HEK293 (cell line): ENCODE measurements around the gene CFAP157.

Experiments
- BCL11A ChIP-seq: fragments of 450-650 bp; formaldehyde crosslinking; IDR thresholded peaks from 2 replicates; pipeline ENCODE4 v1.5.1; 2016; ENCODE audit warnings: low read depth, missing biosample characterization, missing genetic modification characterization
- TF ChIP-seq, protein P1 (sequence below): fragments of 450-650 bp; formaldehyde crosslinking; IDR thresholded peaks from 2 replicates; pipeline ENCODE4 v1.5.1; 2017; ENCODE audit warnings: missing biosample characterization, missing genetic modification characterization

DNA sequence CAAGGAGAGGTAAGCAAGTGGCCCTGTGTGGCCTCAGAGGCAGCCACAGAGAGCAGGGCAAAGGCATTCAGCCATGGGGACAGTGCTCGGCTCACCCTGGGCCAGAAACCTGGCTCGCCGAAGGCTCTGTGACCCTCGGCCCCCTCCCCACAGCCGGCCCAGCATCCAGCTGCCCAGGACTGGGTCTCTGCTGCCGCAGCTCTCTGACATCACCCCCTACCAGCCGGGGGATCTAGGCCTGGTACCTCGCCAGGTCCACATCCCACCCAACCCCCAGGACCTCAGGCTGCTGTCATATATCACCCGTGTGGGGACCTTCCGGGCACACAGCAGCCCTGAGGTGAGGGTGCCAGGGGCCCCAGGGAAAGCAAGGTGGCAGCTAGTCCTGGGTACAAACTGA lies 6.1 kb downstream of the CFAP157 start:
- no peak for TF ChIP-seq BCL11A (tag by site-specific recombination)
- TF ChIP-seq, protein P1, sequence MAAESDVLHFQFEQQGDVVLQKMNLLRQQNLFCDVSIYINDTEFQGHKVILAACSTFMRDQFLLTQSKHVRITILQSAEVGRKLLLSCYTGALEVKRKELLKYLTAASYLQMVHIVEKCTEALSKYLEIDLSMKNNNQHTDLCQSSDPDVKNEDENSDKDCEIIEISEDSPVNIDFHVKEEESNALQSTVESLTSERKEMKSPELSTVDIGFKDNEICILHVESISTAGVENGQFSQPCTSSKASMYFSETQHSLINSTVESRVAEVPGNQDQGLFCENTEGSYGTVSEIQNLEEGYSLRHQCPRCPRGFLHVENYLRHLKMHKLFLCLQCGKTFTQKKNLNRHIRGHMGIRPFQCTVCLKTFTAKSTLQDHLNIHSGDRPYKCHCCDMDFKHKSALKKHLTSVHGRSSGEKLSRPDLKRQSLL (tag by site-specific recombination), result no peak
